HCT116 (cell line): ENCODE measurements around the gene FCF1. TPM values are rescaled to one million over a fixed set of nuclear protein-coding genes. Genes with fewer than 3 reads are reported as not detected.

ENCODE experiments used
- ATAC-seq: fragments of 200-7000 bp; cut with Tn5 transposase; 2 replicates; pipeline ENCODE4 v1.9.1; 2020; ENCODE audit warnings: mild to moderate bottlenecking, moderate library complexity
- BruUV-seq: library from RNA; stranded (reverse); fragments of 400-500 nt; replicated peaks from 2 replicates; lab custom pipeline; 2021; lab: Mats Ljungman, UMichigan
- CTCF ChIA-PET: fragments of 300-600 bp; sonication (Branson Sonifier 250); formaldehyde crosslinking; loops from one replicate; lab custom pipeline; 2021; ENCODE audit warnings: antibody characterized with exemption; lab: Charles Lee
- POLR2A ChIA-PET: fragments of 300-600, 350-600 bp; sonication (Branson Sonifier 250); formaldehyde crosslinking; loops from one replicate; lab custom pipeline; 2021; ENCODE audit warnings: antibody characterized with exemption; lab: Charles Lee
- RAD21 ChIA-PET, 2 experiments: fragments of 300-600 bp; sonication (Branson Sonifier 250); formaldehyde crosslinking; loops; one replicate each; lab custom pipeline; 2023; ENCODE audit warnings: low total read pairs in 2 of 2; ENCODE audit not compliant: uncharacterized antibody in 2 of 2, unreplicated experiment in 2 of 2, low non-redundant PET in 1 of 2; lab: Charles Lee
- DNase-seq: peaks from one replicate; pipeline ENCODE4 v3.0.0-alpha.2; 2010; ENCODE audit warnings: low read depth, low spot score
- H2AFZ ChIP-seq: fragments of 200-600 bp; shearing (Covaris generic), sonication (generic); 2 replicates; pipeline ENCODE4 v1.6.1; 2017; ENCODE audit warnings: low read depth, mixed run types, mixed read lengths, antibody characterized with exemption, low read length; ENCODE audit not compliant: poor library complexity, severe bottlenecking
- H3K27ac ChIP-seq: 2 replicates; pipeline ENCODE4 v1.5.1; 2012; ENCODE audit warnings: low read depth, low read length
- H3K27me3 ChIP-seq: fragments of 200-600 bp; sonication (generic); 2 replicates; pipeline ENCODE4 v1.6.1; 2016; ENCODE audit warnings: mixed run types, low read length, mixed read lengths; ENCODE audit not compliant: insufficient read depth
- H3K36me3 ChIP-seq, 2 experiments: fragments of 200-500 bp in 1 of 2; fragments of 200-600 bp in 1 of 2; sonication (Bioruptor generic) in 1 of 2; sonication (generic) in 1 of 2; 2 replicates each; pipeline versions ENCODE4 v1.5.1 to v1.6.1; 2014 to 2016; ENCODE audit warnings: low read length in 2 of 2, inconsistent platforms in 1 of 2, mixed read lengths in 1 of 2, mixed run types in 1 of 2; ENCODE audit not compliant: insufficient read depth in 2 of 2, control insufficient read depth in 1 of 2
- H3K4me1 ChIP-seq, 2 experiments: fragments of 200-600 bp in 1 of 2; sonication (generic) in 1 of 2; 2 replicates each; pipeline versions ENCODE4 v1.5.1 to v1.6.1; 2012 to 2017; ENCODE audit warnings: low read length in 2 of 2, inconsistent platforms in 1 of 2, mild to moderate bottlenecking in 1 of 2, mixed read lengths in 1 of 2, mixed run types in 1 of 2, moderate library complexity in 1 of 2; ENCODE audit not compliant: insufficient read depth in 2 of 2, control insufficient read depth in 1 of 2
- H3K4me2 ChIP-seq: fragments of 200-600 bp; sonication (generic); 2 replicates; pipeline ENCODE4 v1.6.1; 2017; ENCODE audit warnings: mixed run types, low read length, mixed read lengths
- H3K4me3 ChIP-seq, 2 experiments: fragments of 200-600 bp in 1 of 2; sonication (generic) in 1 of 2; replicated peaks in 1 of 2; 2 replicates each; pipeline ENCODE4 v1.5.1; 2011 to 2016; ENCODE audit warnings: low read length in 2 of 2, control low read depth in 1 of 2, low read depth in 1 of 2, mild to moderate bottlenecking in 1 of 2, mixed read lengths in 1 of 2, mixed run types in 1 of 2
- H3K79me2 ChIP-seq: fragments of 200-600 bp; sonication (generic); 2 replicates; pipeline ENCODE4 v1.6.1; 2017; ENCODE audit warnings: mild to moderate bottlenecking, mixed run types, low read length, moderate library complexity, mixed read lengths; ENCODE audit not compliant: insufficient read depth
- H3K9ac ChIP-seq: fragments of 200-600 bp; sonication (generic); 2 replicates; pipeline ENCODE4 v1.6.1; 2016; ENCODE audit warnings: low read length, mixed read lengths
- H3K9me2 ChIP-seq: fragments of 200-600 bp; sonication (generic), shearing (Covaris generic); 2 replicates; pipeline ENCODE4 v1.6.1; 2017; ENCODE audit warnings: mixed run types, mild to moderate bottlenecking, moderate library complexity; ENCODE audit not compliant: insufficient read depth
- H3K9me3 ChIP-seq, 2 experiments: fragments of 200-500 bp in 1 of 2; fragments of 200-600 bp in 1 of 2; sonication (Bioruptor generic) in 1 of 2; sonication (generic) in 1 of 2; 2 replicates each; pipeline ENCODE4 v1.6.1; 2014 to 2017; ENCODE audit warnings: low read length in 2 of 2, mixed read lengths in 2 of 2, inconsistent platforms in 1 of 2, low read depth in 1 of 2, mild to moderate bottlenecking in 1 of 2, mixed run types in 1 of 2, moderate library complexity in 1 of 2; ENCODE audit not compliant: control insufficient read depth in 1 of 2, insufficient read depth in 1 of 2
- H4K20me1 ChIP-seq: fragments of 200-600 bp; sonication (generic), shearing (Covaris generic); 2 replicates; pipeline ENCODE4 v1.6.1; 2017; ENCODE audit warnings: mixed run types, mild to moderate bottlenecking, moderate library complexity; ENCODE audit not compliant: insufficient read depth
- CBX3 ChIP-seq: IDR thresholded peaks from 2 replicates; pipeline ENCODE4 v1.6.1; 2012; ENCODE audit warnings: low read depth
- CEBPB ChIP-seq: IDR thresholded peaks from 2 replicates; pipeline ENCODE4 v1.6.1; 2012; ENCODE audit warnings: low read depth
- CTCF ChIP-seq, 3 experiments: fragments of 200-600 bp in 1 of 3; sonication (generic) in 1 of 3; IDR thresholded peaks in 2 of 3; conservative IDR thresholded peaks in 1 of 3; 2 replicates each; pipeline ENCODE4 v1.5.1; 2012 to 2017; ENCODE audit warnings: low read depth in 2 of 3, low read length in 2 of 3, antibody characterized with exemption in 1 of 3, borderline replicate concordance in 1 of 3, control low read depth in 1 of 3, mild to moderate bottlenecking in 1 of 3, mixed read lengths in 1 of 3, mixed run types in 1 of 3, moderate library complexity in 1 of 3; ENCODE audit not compliant: insufficient read depth in 1 of 3
- EGR1 ChIP-seq: IDR thresholded peaks from 2 replicates; pipeline ENCODE4 v1.6.1; 2012; ENCODE audit warnings: low read depth
- ELF1 ChIP-seq: IDR thresholded peaks from 2 replicates; pipeline ENCODE4 v1.6.1; 2012; ENCODE audit warnings: low read depth, borderline replicate concordance
- EZH2 ChIP-seq: fragments of 200-600 bp; sonication (generic); IDR thresholded peaks from 2 replicates; pipeline ENCODE4 v1.6.1; 2017; ENCODE audit warnings: antibody characterized with exemption, mixed run types
- JUND ChIP-seq: IDR thresholded peaks from 2 replicates; pipeline ENCODE4 v1.6.1; 2012
- MAX ChIP-seq: IDR thresholded peaks from 2 replicates; pipeline ENCODE4 v1.6.1; 2012
- POLR2A ChIP-seq: IDR thresholded peaks from 2 replicates; pipeline ENCODE4 v1.7.0; 2011; ENCODE audit warnings: borderline replicate concordance; ENCODE audit not compliant: insufficient read depth, insufficient read length; ENCODE audit errors: extremely low read depth
- POLR2AphosphoS5 ChIP-seq: IDR thresholded peaks from 2 replicates; pipeline ENCODE4 v1.6.1; 2011; ENCODE audit warnings: mild to moderate bottlenecking, low read depth, low read length, moderate library complexity
- RAD21 ChIP-seq: IDR thresholded peaks from 2 replicates; pipeline ENCODE4 v1.6.1; 2012; ENCODE audit warnings: low read depth, mild to moderate bottlenecking
- REST ChIP-seq: IDR thresholded peaks from 2 replicates; pipeline ENCODE4 v1.6.1; 2012; ENCODE audit warnings: low read depth
- SIN3A ChIP-seq: IDR thresholded peaks from 2 replicates; pipeline ENCODE4 v1.6.1; 2012; ENCODE audit warnings: low read depth
- SRF ChIP-seq: IDR thresholded peaks from 2 replicates; pipeline ENCODE4 v1.6.1; 2012; ENCODE audit warnings: low read depth
- TCF7L2 ChIP-seq: IDR thresholded peaks from 2 replicates; pipeline ENCODE4 v1.7.0; 2011; ENCODE audit warnings: borderline replicate concordance, inconsistent platforms; ENCODE audit not compliant: insufficient read depth, insufficient read length; ENCODE audit errors: extremely low read depth
- YY1 ChIP-seq: IDR thresholded peaks from 2 replicates; pipeline ENCODE4 v1.6.1; 2011; ENCODE audit warnings: low read length, low read depth, moderate library complexity, mild to moderate bottlenecking; ENCODE audit not compliant: insufficient replicate concordance; ENCODE audit errors: extremely low read depth
- ZFX ChIP-seq: fragments of 450-650 bp; IDR thresholded peaks from 2 replicates; pipeline ENCODE4 v1.6.1; 2017
- ZNF274 ChIP-seq: fragments of 200-500 bp; sonication (Bioruptor generic); IDR thresholded peaks from 2 replicates; pipeline ENCODE4 v1.6.1; 2014; ENCODE audit warnings: mild to moderate bottlenecking, low read depth, low read length, inconsistent platforms
- intact Hi-C: fragments of 100-400 bp; cut with micrococcal nuclease; formaldehyde crosslinking; loops from 2 replicates; pipeline ENCODE4 v1.10.0; 2022
- total RNA-seq: library from RNA; stranded (reverse); gene quantifications from one replicate; pipeline ENCODE4 v1.2.1, GENCODE V29; 2021; ENCODE audit not compliant: unreplicated experiment

FCF1 gene
- total RNA-seq, 1 experiment from 2014 or later: 69.0 TPM

- TF ChIP-seq EGR1 (no peak), YY1 (no peak), CTCF (IDR thresholded peaks at IDR 0.05 in 2 of 3, conservative IDR thresholded peaks at IDR 0.05 in 1 of 3; ENCODE audit: borderline replicate concordance in 1 of 3, insufficient read depth in 1 of 3, low read depth in 2 of 3, low read length in 2 of 3) (no peak), CEBPB (no peak), TCF7L2 (no peak), POLR2AphosphoS5 (no peak), SRF (no peak), CBX3 (no peak), ZNF274 (no peak), RAD21 (no peak), JUND (no peak), EZH2 (no peak), MAX (no peak), POLR2A (no peak), ZFX (no peak), REST (no peak), ELF1 (no peak), SIN3A (no peak)
- TF ChIP-seq, all 23 proteins: peak for 0
- Histone ChIP-seq H3K36me3 (peaks cover 16 to 34% of the 10 kb centered on the region in 2 experiments), H3K9ac (no peak overlapping the region), H3K79me2 (no peaks in the 10 kb centered on the region), H3K4me2 (no peak overlapping the region), H2AFZ (no peak overlapping the region), H3K9me2 (no peaks in the 10 kb centered on the region), H3K4me1 (peaks cover 0 to 3% of the 10 kb centered on the region in 2 experiments; a peak in 2 of 4 replicates), H3K9me3 (no peaks in the 10 kb centered on the region), H4K20me1 (no peaks in the 10 kb centered on the region), H3K27me3 (no peaks in the 10 kb centered on the region), H3K27ac (no peak overlapping the region), H3K4me3 (no peak overlapping the region)
- POLR2A ChIA-PET: no interaction called here
- intact Hi-C loops: no loop called here
- BruUV-seq: no TSS peak
- no peak for DNase-seq
- RAD21 ChIA-PET: no interaction called here
- CTCF ChIA-PET: no interaction called here
- ATAC-seq: no peak
These were observed 19.4 kb downstream of the FCF1 start for GRCh38 chr14:74732387-74732786.
